ENCODE measurements around the gene TM4SF5.

TM4SF5 gene

DNA sequence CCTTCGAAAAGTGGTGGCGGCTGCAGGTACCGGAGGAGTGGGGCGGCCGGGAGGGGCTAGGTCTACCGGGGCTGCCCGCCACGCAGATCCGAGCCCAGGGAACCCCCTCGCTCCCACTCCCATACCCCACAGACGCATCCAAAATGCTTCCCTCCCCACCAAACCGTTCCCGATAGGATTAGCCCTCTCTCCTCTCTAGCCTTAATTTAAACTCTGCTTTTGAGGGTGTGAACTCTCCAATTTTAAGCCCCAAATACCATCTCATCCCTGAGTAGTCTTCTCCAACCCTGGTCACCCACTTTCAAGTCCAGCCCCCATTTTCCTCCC lies 31.7 kb upstream of the TM4SF5 start:
- H3K36me3 ChIP-seq (ENCODE audit: control insufficient read depth, insufficient read depth, low read length) = no peaks in the 10 kb centered on the region
- no peak for DNase-seq (ENCODE audit: extremely low read depth, insufficient read length)
- H3K4me3 ChIP-seq (replicated peaks; ENCODE audit: low read depth, low read length) = peak overlapping the region; percentile 68
- H3K27me3 ChIP-seq (replicated peaks; ENCODE audit: control insufficient read depth, insufficient read depth, low read length) = no peaks in the 10 kb centered on the region; the same call in 1 of the 2 replicates
- TF ChIP-seq, protein P1, sequence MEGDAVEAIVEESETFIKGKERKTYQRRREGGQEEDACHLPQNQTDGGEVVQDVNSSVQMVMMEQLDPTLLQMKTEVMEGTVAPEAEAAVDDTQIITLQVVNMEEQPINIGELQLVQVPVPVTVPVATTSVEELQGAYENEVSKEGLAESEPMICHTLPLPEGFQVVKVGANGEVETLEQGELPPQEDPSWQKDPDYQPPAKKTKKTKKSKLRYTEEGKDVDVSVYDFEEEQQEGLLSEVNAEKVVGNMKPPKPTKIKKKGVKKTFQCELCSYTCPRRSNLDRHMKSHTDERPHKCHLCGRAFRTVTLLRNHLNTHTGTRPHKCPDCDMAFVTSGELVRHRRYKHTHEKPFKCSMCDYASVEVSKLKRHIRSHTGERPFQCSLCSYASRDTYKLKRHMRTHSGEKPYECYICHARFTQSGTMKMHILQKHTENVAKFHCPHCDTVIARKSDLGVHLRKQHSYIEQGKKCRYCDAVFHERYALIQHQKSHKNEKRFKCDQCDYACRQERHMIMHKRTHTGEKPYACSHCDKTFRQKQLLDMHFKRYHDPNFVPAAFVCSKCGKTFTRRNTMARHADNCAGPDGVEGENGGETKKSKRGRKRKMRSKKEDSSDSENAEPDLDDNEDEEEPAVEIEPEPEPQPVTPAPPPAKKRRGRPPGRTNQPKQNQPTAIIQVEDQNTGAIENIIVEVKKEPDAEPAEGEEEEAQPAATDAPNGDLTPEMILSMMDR (IDR thresholded peaks at IDR 0.05; ENCODE audit: insufficient read depth, low read length, poor library complexity, severe bottlenecking) = no peak

DNA sequence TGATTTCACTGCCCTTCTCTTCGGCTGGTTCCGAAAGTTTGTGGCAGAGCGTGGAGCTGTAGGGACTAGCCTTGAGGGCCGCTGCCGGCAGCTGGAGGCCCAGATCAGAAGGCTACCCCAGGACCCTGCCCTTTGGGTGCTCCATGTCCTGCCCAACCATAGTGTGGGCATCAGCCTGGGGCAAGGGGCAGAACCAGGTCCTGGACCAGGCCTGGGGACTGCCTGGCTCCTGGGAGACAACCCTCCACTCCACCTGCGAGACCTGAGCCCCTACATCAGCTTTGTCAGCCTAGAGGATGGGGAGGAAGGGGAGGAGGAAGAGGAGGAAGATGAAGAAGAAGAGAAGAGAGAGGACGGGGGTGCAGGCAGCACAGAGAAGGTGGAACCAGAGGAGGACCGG lies 31.1 kb upstream of the TM4SF5 start:
- TF ChIP-seq, protein P1 (IDR thresholded peaks at IDR 0.05; ENCODE audit: insufficient read depth, low read length, poor library complexity, severe bottlenecking) = no peak

DNA sequence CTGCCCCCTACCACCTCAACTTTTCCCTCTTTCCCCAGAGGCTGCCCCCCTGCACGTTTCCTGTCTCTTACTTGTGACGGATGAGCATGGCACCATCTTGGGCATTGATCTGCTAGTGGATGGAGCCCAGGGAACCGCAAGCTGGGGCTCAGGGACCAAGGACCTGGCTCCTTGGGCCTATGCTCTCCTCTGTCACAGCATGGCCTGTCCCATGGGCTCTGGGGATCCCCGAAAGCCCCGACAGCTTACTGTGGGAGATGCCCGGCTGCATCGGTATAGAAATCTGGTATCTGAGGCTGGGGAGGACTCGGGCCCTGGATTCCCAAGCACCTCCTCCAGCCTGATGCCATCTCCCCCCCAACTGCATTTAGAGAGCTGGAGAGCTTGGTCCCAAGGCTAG lies 30.1 kb upstream of the TM4SF5 start:
- Histone ChIP-seq H3K36me3 (ENCODE audit: control insufficient read depth, insufficient read depth, low read length) (no peaks in the 10 kb centered on the region), H3K4me3 (replicated peaks; ENCODE audit: low read depth, low read length) (no peak overlapping the region), H3K27me3 (replicated peaks; ENCODE audit: control insufficient read depth, insufficient read depth, low read length) (no peaks in the 10 kb centered on the region; the same call in 1 of the 2 replicates)
- TF ChIP-seq, protein P1 (IDR thresholded peaks at IDR 0.05; ENCODE audit: insufficient read depth, low read length, poor library complexity, severe bottlenecking) = no peak
- DNase-seq (ENCODE audit: extremely low read depth, insufficient read length) = no peak

More for the DNA sequence above, 31.1 kb upstream of the TM4SF5 start:
- Histone ChIP-seq H3K36me3 (ENCODE audit: control insufficient read depth, insufficient read depth, low read length) (no peaks in the 10 kb centered on the region), H3K27me3 (replicated peaks; ENCODE audit: control insufficient read depth, insufficient read depth, low read length) (no peaks in the 10 kb centered on the region; the same call in 1 of the 2 replicates), H3K4me3 (replicated peaks; ENCODE audit: low read depth, low read length) (no peak overlapping the region)
- DNase-seq (ENCODE audit: extremely low read depth, insufficient read length) = no peak

DNA sequence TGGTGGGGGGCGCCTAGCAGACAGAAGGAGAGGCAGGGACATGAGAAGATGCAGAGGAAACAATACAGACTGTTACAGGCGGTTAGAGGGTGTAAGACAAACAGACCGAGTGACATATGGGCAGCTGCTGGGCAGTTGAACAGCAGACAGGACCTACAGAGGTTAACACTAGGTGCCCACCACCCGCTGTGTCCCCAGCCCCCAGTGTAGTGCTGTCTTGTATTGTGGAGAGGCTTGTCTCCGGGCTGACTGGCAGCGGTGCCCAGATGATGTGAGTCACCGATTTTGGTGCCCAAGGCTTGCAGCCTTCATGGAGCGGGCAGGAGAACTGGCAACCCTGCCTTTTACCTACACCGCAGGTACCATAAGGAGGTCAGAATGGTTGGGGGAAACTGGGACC lies 29.6 kb upstream of the TM4SF5 start:
- no peaks in the 10 kb centered on the region for H3K36me3 ChIP-seq (ENCODE audit: control insufficient read depth, insufficient read depth, low read length)
- H3K27me3 ChIP-seq (replicated peaks; ENCODE audit: control insufficient read depth, insufficient read depth, low read length) = no peaks in the 10 kb centered on the region; the same call in 1 of the 2 replicates
- no peak for DNase-seq (ENCODE audit: extremely low read depth, insufficient read length)
- no peak overlapping the region for H3K4me3 ChIP-seq (replicated peaks; ENCODE audit: low read depth, low read length)
- TF ChIP-seq, protein P1 (IDR thresholded peaks at IDR 0.05; ENCODE audit: insufficient read depth, low read length, poor library complexity, severe bottlenecking) = no peak

DNA sequence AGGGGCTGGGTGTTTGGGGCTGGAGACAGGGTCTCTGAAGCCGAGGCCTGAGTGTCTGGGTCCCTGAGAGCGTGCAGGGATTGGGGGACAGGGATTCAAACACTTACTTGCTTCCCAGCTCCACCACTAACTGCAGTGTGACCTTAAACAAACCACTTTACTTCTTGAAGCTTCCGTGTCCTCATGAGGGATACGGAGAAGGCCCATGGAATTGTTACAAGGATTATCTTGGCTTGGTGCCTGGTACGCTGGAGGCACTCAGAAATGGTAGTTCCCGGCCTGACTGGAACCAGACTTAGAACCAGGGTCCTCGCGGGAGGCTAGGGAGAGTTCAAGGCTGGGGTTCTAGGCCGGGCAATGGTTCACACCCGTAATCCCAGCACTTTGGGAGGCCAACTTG lies 29.1 kb upstream of the TM4SF5 start:
- TF ChIP-seq, protein P1 (IDR thresholded peaks at IDR 0.05; ENCODE audit: insufficient read depth, low read length, poor library complexity, severe bottlenecking) = no peak
- no peak for DNase-seq (ENCODE audit: extremely low read depth, insufficient read length)
- Histone ChIP-seq H3K36me3 (ENCODE audit: control insufficient read depth, insufficient read depth, low read length) (no peaks in the 10 kb centered on the region), H3K27me3 (replicated peaks; ENCODE audit: control insufficient read depth, insufficient read depth, low read length) (no peaks in the 10 kb centered on the region; the same call in 1 of the 2 replicates), H3K4me3 (replicated peaks; ENCODE audit: low read depth, low read length) (no peak overlapping the region)

DNA sequence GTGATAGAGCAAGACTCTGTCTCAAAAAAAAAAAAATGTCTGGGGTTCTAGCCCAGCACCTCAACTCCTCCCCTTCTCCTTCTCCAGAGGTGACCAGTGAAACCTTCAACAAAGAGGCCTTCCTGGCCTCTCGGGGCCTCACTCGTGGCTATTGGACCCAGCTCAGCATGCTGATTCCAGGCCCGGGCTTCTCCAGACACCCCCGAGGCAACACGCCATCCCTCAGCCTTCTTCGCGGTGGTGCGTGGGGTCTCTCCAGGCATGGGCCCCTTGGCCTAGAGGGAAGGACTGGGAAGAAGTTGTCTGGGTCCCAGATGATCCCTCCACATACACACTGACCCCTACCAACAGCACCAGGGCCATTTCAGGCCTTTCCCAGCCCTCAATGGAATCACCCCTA lies 28.5 kb upstream of the TM4SF5 start:
- no peaks in the 10 kb centered on the region for H3K36me3 ChIP-seq (ENCODE audit: control insufficient read depth, insufficient read depth, low read length)
- H3K4me3 ChIP-seq (replicated peaks; ENCODE audit: low read depth, low read length) = no peak overlapping the region
- DNase-seq (ENCODE audit: extremely low read depth, insufficient read length) = no peak
- TF ChIP-seq, protein P1 (IDR thresholded peaks at IDR 0.05; ENCODE audit: insufficient read depth, low read length, poor library complexity, severe bottlenecking) = no peak
- no peaks in the 10 kb centered on the region; the same call in 1 of the 2 replicates for H3K27me3 ChIP-seq (replicated peaks; ENCODE audit: control insufficient read depth, insufficient read depth, low read length)

All from GM06990 (cell line).